Heart left ventricle (tissue), 16 donors: Measurements from ENCODE around the gene CLN3. TPM values are rescaled to one million over a fixed set of nuclear protein-coding genes. Genes with fewer than 3 reads are reported as not detected.
"Not testable (repeated sequence)": the region's sequence is repeated elsewhere in the genome, so short reads cannot be mapped to it uniquely, and the experiment has no call there.

Source experiments
- ATAC-seq, 4 donors: fragments of 200-7000 bp; cut with Tn5 transposase; one replicate each; pipeline ENCODE4 v1.9.1; 2020 to 2022; ENCODE audit warnings: moderate library complexity in 4 of 4, mild to moderate bottlenecking in 3 of 4, moderate number of reproducible peaks in 1 of 4
- DNase-seq, 5 donors: peaks; one replicate each; pipeline ENCODE4 v3.0.0-alpha.2; 2020
- H3K27ac ChIP-seq, 12 donors: fragments of 200-600 bp; sonication (generic) in 4 of 12; one replicate each; pipeline versions ENCODE4 v1.5.0 to v1.8.0; 2016 to 2022; ENCODE audit warnings: mild to moderate bottlenecking in 2 of 12
- H3K27me3 ChIP-seq, 9 donors: fragments of 200-600 bp; sonication (generic) in 2 of 9; one replicate each; pipeline versions ENCODE4 v1.5.1 to v1.8.0; 2016 to 2022; ENCODE audit warnings: mild to moderate bottlenecking in 3 of 9
- H3K36me3 ChIP-seq, 9 donors: fragments of 200-600 bp; sonication (generic) in 2 of 9; one replicate each; pipeline versions ENCODE4 v1.5.0 to v1.8.0; 2018 to 2022; ENCODE audit warnings: mild to moderate bottlenecking in 2 of 9
- H3K4me1 ChIP-seq, 12 donors: fragments of 200-600 bp; sonication (generic) in 4 of 12; one replicate each; pipeline versions ENCODE4 v1.5.0 to v1.8.0; 2016 to 2022; ENCODE audit warnings: mild to moderate bottlenecking in 3 of 12
- H3K4me3 ChIP-seq, 12 donors: fragments of 200-600 bp; sonication (generic) in 4 of 12; one replicate each; pipeline versions ENCODE4 v1.5.0 to v1.8.0; 2017 to 2022; ENCODE audit warnings: mild to moderate bottlenecking in 9 of 12, moderate library complexity in 4 of 12
- H3K9me3 ChIP-seq, 12 donors: fragments of 200-600 bp; sonication (generic) in 4 of 12; one replicate each; pipeline versions ENCODE4 v1.5.0 to v1.8.0; 2016 to 2022; ENCODE audit warnings: mild to moderate bottlenecking in 1 of 12
- POLR2A ChIP-seq, 2 donors: fragments of 450-650 bp; IDR thresholded peaks; one replicate each; pipeline ENCODE4 v1.6.1; 2017; ENCODE audit warnings: antibody characterized with exemption in 2 of 2, mild to moderate bottlenecking in 2 of 2, moderate library complexity in 2 of 2
- WGBS, 4 donors: extraction: QIAGEN DNeasy Blood & Tissue Kit in 2 of 4; methylation state at CpG; one replicate each; pipeline versions ENCODE4 v1.1.5 to v1.1.7; 2013 to 2018; 5-methylcytosine and 5-hydroxymethylcytosine counted together
- intact Hi-C, 10 donors: fragments of 100-400 bp; cut with DNase I; formaldehyde crosslinking; loops; one replicate each; pipeline versions ENCODE4 v1.11.1 to v1.14.2; 2022
- polyA plus RNA-seq, 2 donors: library from polyadenylated mRNA; stranded (reverse); fragments of 200-250 nt; gene quantifications; one replicate each; pipeline ENCODE4 v1.2.3, GENCODE V29; 2013
- total RNA-seq, 9 donors: library from RNA; depleted of rRNA in 2 of 9; stranded (reverse); fragments of >200 nt in 2 of 9; fragmentation: NEBNext Ultra II Directional in 3 of 9; extraction: Animal tissue kit (Norgen Biotek cat#: 25700) in 3 of 9; gene quantifications; one replicate each; pipeline versions ENCODE4 v1.1.0 to v1.2.4, GENCODE V29; 2016 to 2023
- TF ChIP-seq, protein P1 (sequence below), 12 donors: fragments of 200-600 bp; sonication (generic) in 4 of 12; IDR thresholded peaks; one replicate each; pipeline versions ENCODE4 v1.5.0 to v1.8.0; 2018 to 2022; ENCODE audit warnings: antibody characterized with exemption in 12 of 12, mild to moderate bottlenecking in 5 of 12
- donor health status: ischemic (EF 13 %, LVEDD 7.1; RV severe dilation, severe dysfunction).
- donor health status: healthy with polysubstance abuse.
- donor health status: DM: no; HTN: yes; CAD: no.
- donor health status: DM: no; HTN: no; CAD: no.
- donor health status: ischemic (EF 25% LVEDD 6.9; RV normal size, moderate dysfunction).
- donor health status: ischemic (EF 25% LVEDD 5.7; RV mildly dilated, moderate dysfunction).
- donor health status: healthy.
- donor health status: DM: yes; HTN: yes; CAD: no.
- donor health status: ischemic (EF 35%, LVEDD 5.7; RV mildly dilated, moderate dysfunction).
- donor health status: nonischemic (EF 11% LVEDD 7.7; RV severe dilation, severe dysfunction).
- donor health status: DM: yes; HTN: yes; CAD: no.
- donor health status: PGD.
- donor health status: ischemic (EF 29% LVEDD 5.4; RV normal size, mild dysfunction).
- donor health status: nonischemic (EF 23%, LVEDD 6.1; RV moderate dilation, normal function).

The CLN3 gene
- total and polyA plus RNA-seq, 11 donors = 8.8 to 23.9 (median 14.2) TPM

DNA sequence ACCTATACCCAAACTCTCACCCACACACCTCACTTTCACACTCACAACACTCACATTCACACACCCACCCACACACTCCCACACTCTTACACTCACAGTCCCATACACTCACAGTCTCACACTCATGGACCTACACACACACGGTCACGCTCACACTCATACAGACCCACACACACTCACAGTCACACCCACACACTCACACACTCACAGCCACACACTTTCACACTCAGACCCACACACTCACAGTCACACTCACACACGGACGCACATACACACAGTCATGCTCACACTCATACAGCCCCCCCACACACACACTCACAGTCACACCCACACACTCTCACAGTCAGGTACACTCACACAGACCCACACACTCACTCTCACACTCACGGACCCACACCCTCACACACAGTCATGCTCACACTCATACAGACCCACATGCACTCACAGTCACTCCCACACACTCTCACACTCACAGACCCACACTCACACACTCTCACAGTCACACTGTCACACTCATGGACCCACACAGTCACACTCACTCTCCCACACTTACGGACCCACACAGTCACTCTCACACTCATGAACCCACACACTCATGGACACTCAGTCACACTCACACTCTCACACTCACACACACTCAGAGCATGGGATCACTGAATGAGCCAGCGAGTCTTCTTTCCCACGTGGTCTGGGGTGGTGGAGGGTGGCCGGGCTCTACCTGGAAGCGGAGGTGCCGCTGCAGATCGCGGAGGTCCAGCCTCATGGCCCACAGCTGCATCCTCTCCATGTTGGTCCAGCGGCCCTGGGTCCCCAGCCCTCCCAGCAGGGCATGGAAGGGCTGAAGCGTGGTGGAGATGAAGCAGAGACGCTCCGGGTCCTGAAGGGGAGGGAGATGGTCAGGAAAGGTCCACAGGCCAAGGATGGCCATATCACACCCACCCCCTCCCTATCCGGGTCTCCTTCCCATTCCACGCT is 9.7 kb upstream of the CLN3 start:
- Histone ChIP-seq H3K9me3 (no peaks in the 10 kb centered on the region), H3K4me3 (no peak overlapping the region), H3K27me3 (peaks cover 0 to 4% (median 0%) of the 10 kb centered on the region in 9 donors), H3K36me3 (peaks cover 0 to 8% (median 0%) of the 10 kb centered on the region in 9 donors), H3K4me1 (peaks cover 0 to 17% (median 0%) of the 10 kb centered on the region in 12 donors), H3K27ac (no peak overlapping the region)
- peak in 1 of 4 donors; percentile 7 for ATAC-seq
- no peak for DNase-seq
- intact Hi-C loops = no loop called here
- TF ChIP-seq POLR2A (IDR thresholded peaks at IDR 0.05) = no peak
- TF ChIP-seq, protein P1, sequence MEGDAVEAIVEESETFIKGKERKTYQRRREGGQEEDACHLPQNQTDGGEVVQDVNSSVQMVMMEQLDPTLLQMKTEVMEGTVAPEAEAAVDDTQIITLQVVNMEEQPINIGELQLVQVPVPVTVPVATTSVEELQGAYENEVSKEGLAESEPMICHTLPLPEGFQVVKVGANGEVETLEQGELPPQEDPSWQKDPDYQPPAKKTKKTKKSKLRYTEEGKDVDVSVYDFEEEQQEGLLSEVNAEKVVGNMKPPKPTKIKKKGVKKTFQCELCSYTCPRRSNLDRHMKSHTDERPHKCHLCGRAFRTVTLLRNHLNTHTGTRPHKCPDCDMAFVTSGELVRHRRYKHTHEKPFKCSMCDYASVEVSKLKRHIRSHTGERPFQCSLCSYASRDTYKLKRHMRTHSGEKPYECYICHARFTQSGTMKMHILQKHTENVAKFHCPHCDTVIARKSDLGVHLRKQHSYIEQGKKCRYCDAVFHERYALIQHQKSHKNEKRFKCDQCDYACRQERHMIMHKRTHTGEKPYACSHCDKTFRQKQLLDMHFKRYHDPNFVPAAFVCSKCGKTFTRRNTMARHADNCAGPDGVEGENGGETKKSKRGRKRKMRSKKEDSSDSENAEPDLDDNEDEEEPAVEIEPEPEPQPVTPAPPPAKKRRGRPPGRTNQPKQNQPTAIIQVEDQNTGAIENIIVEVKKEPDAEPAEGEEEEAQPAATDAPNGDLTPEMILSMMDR (IDR thresholded peaks at IDR 0.05) = no peak
- 83 to 87% (median 85%) methylated on average over 19 of the region's 19 CpGs for WGBS, 4 donors

DNA sequence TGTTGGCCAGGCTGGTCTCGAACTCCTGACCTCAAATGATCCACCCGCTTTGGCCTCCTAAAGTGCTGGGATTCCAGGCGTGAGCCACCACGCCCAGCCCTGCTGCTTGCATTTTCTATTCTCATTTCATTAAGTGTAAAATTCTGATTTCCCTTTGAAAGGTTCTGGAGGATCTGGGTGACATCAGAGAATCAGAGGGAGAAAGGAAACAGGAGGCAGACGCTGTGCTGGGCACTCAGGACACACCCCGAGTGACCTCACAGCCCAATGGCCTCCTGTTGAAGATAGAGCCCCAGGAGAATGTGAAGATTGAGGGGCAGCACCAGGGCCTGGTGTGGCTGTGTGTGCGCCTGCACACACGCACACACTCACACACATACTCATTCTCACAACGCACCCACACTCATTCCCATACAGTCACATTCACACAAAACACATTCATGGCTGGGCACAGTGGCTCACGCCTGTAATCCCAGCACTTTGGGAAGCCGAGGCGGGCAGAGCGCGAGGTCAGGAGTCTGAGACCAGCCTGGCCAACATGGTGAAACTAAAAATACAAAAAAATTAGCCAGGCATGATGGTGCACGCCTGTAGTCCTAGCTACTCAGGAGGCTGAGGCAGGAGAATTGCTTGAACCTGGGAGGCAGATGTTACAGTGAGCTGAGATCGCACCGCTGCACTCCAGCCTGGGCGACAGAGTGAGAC is 8.8 kb upstream of the CLN3 start:
- 79 to 81% (median 80%) methylated on average over 18 of the region's 18 CpGs for WGBS, 4 donors
- H3K27me3 ChIP-seq, H3K36me3 ChIP-seq, H3K4me3 ChIP-seq, intact Hi-C loops, DNase-seq, H3K9me3 ChIP-seq, ATAC-seq, H3K27ac ChIP-seq: not testable (repeated sequence)
- H3K4me1 ChIP-seq = peaks cover 0 to 18% (median 0%) of the 10 kb centered on the region in 12 donors

DNA sequence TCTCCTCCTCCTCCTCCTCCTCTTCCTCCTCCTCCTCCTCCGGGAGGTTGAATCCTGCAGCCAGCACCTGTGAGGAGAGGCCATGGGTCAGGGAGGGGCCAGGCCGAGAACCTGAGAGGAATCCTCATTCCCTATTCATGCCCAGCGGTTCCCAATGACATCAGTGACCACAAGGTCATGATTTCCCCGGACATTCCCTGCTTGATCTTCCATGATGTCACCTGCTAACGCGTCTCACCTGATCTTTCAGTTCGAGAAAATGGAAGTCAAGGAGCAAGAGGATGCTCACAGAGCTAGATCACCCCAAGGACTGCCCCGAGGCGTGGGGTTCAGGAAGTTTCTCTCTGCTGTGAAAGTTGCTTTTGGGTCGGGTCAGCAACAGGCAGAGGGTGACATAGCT is 8.0 kb upstream of the CLN3 start:
- intact Hi-C loops = loop anchor here in 3 of 10 donors (5.0 to 10.0 kb wide), 4 partner anchors 42 to 205 kb away; partner anchors contain the start of genes SBK1 (in 1 of the 3) and SGF29 (in 1 of the 3)
- DNase-seq (no peak), ATAC-seq (no peak)
- no peak for TF ChIP-seq POLR2A (IDR thresholded peaks at IDR 0.05)
- TF ChIP-seq, protein P1 (IDR thresholded peaks at IDR 0.05) = no peak
- peaks cover 0 to 8% (median 0%) of the 10 kb centered on the region in 9 donors for H3K36me3 ChIP-seq
- 70 to 75% (median 74%) methylated on average over 10 of the region's 10 CpGs for WGBS, 4 donors
- no peak overlapping the region for H3K27ac ChIP-seq
- no peak overlapping the region for H3K4me3 ChIP-seq
- H3K9me3 ChIP-seq = no peaks in the 10 kb centered on the region
- peaks cover 0 to 4% (median 0%) of the 10 kb centered on the region in 9 donors for H3K27me3 ChIP-seq
- H3K4me1 ChIP-seq = peaks cover 0 to 18% (median 0%) of the 10 kb centered on the region in 12 donors

DNA sequence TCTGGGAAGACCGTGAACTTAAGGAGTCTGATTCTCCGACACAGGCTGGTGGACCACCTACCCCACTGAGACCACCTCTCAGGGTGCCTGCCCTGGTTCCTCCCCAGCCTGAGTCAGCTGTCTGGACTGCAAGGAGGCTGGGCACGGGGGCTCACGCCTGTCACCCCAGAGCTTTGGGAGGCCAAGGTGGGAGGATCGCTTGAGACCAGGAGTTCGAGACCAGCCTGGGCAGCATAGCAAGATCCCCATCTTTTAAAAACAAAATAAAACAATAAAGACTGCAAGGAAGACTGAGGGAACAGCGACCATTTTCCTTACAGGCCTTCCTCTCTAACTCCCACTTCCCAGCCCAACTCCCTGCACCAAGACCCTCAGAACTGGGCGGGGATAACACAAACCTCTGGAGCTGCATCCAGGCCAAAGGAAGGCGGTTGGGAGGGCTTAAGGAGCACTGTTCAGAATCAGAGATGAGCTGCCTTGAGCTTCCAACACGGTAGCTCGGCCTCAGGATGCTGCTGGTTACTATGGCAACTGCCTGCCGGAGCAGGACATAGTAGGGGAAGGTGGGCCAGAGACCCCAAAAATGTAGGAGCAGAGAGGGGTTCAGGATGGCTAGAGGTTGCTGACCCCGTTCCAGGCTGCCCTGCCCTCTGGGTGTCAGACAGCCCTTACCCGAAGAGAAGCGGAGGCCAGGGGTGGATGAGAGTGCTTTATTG is 7.0 kb upstream of the CLN3 start:
- Histone ChIP-seq H3K27me3 (peaks cover 0 to 4% (median 0%) of the 10 kb centered on the region in 9 donors), H3K4me3 (no peak overlapping the region), H3K36me3 (peaks cover 0 to 8% (median 0%) of the 10 kb centered on the region in 9 donors), H3K4me1 (peaks cover 0 to 20% (median 0%) of the 10 kb centered on the region in 12 donors), H3K27ac (no peak overlapping the region), H3K9me3 (no peaks in the 10 kb centered on the region)
- WGBS, 4 donors = 80 to 84% (median 84%) methylated on average over 13 to 15 of the region's 15 CpGs
- TF ChIP-seq POLR2A (IDR thresholded peaks at IDR 0.05) = no peak
- TF ChIP-seq, protein P1 (IDR thresholded peaks at IDR 0.05) = no peak
- ATAC-seq = no peak
- DNase-seq = no peak
- intact Hi-C loops = loop anchor here in 3 of 10 donors (5.0 to 10.0 kb wide), 4 partner anchors 43 to 204 kb away; partner anchors contain the start of genes SBK1 (in 1 of the 3) and SGF29 (in 1 of the 3)
